Natural killer cell treated with Interleukin-12 subunit alpha and Interleukin-12 subunit beta and Interleukin-15 and Interleukin-18, amount 100 ng/mL, for 72 hours (primary cell): ENCODE results near the gene RBM20. TPM values are rescaled to one million over a fixed set of nuclear protein-coding genes. Genes with fewer than 3 reads are reported as not detected.
"Not testable (repeated sequence)": the region's sequence is repeated elsewhere in the genome, so short reads cannot be mapped to it uniquely, and the experiment has no call there.

Experiments used
- ATAC-seq, 2 donors: fragments of 150-1000 bp; cut with Tn5 transposase in 1 of 2; sonication (Bioruptor Pico), chemical (Tn5 transposase) in 1 of 2; 2 replicates each; pipeline ENCODE4 v1.10.0; 2021
- DNase-seq: peaks from one replicate; pipeline ENCODE4 v3.0.0; 2022; ENCODE audit warnings: low spot score
- H3K27ac Mint-ChIP-seq, 2 donors: 1 replicate in 1 of 2; 2 replicates in 1 of 2; pipeline ENCODE4 v1.8.0; 2022; ENCODE audit warnings: mixed read lengths in 2 of 2, mild to moderate bottlenecking in 1 of 2, moderate library complexity in 1 of 2
- H3K27me3 Mint-ChIP-seq, 2 donors: 1 replicate in 1 of 2; 2 replicates in 1 of 2; pipeline ENCODE4 v1.8.0; 2022; ENCODE audit warnings: mixed read lengths in 2 of 2
- H3K36me3 Mint-ChIP-seq: one replicate; pipeline ENCODE4 v1.8.0; 2022; ENCODE audit warnings: mixed read lengths
- H3K4me1 Mint-ChIP-seq, 2 donors: 1 replicate in 1 of 2; 2 replicates in 1 of 2; pipeline ENCODE4 v1.8.0; 2022; ENCODE audit warnings: low read depth in 2 of 2, mixed read lengths in 2 of 2, mild to moderate bottlenecking in 1 of 2
- H3K4me3 Mint-ChIP-seq: one replicate; pipeline ENCODE4 v1.8.0; 2022; ENCODE audit warnings: mixed read lengths
- H3K9me3 Mint-ChIP-seq: 2 replicates; pipeline ENCODE4 v1.8.0; 2022; ENCODE audit warnings: mixed read lengths
- total RNA-seq, 2 donors: library from RNA; stranded (reverse); gene quantifications; one replicate each; pipeline ENCODE4 v1.2.3, GENCODE V29; 2022

The RBM20 gene
- total RNA-seq = not detected

GRCh38 chr10:110643653-110644597, at the start of gene RBM20:
RBM20 (plus strand) TSS chr10:110644336; CDS start chr10:110644455, 119 bp downstream.
- ATAC-seq (peak; percentile 62), DNase-seq (no peak)
- Mint-ChIP-seq H3K4me1 (peaks cover 11 to 18% of the 10 kb centered on the region in 2 donors), H3K9me3 (no peaks in the 10 kb centered on the region), H3K27me3 (peaks cover 32 to 65% of the 10 kb centered on the region in 2 donors), H3K27ac (no peak within 1 kb of the TSS), H3K36me3 (no peaks in the 10 kb centered on the region), H3K4me3 (peak within 1 kb of the TSS; percentile 77)

- peak overlapping the region in 1 of 2 donors; percentile 6 for H3K27ac Mint-ChIP-seq
- no peak for DNase-seq
- H3K4me1 Mint-ChIP-seq = no peaks in the 10 kb centered on the region
- no peaks in the 10 kb centered on the region for H3K9me3 Mint-ChIP-seq
- H3K4me3 Mint-ChIP-seq = no peak overlapping the region
- peaks cover 19% of the 10 kb centered on the region for H3K36me3 Mint-ChIP-seq
- no peaks in the 10 kb centered on the region for H3K27me3 Mint-ChIP-seq
- no peak for ATAC-seq
These were observed 46.7 kb upstream of the RBM20 start for GRCh38 chr10:110597476-110597875.

- Mint-ChIP-seq H3K27ac (no peak overlapping the region), H3K36me3 (peaks cover 31% of the 10 kb centered on the region), H3K4me1 (no peaks in the 10 kb centered on the region), H3K27me3 (no peaks in the 10 kb centered on the region), H3K4me3 (no peak overlapping the region), H3K9me3 (no peaks in the 10 kb centered on the region)
- no peak for ATAC-seq
- DNase-seq = no peak
These were observed 43.5 kb upstream of the RBM20 start for GRCh38 chr10:110600487-110601101.

GRCh38 chr10:110601581-110601980, 42.6 kb upstream of the RBM20 start:
- Mint-ChIP-seq H3K4me3 (no peak overlapping the region), H3K27ac (no peak overlapping the region), H3K27me3 (no peaks in the 10 kb centered on the region), H3K4me1 (no peaks in the 10 kb centered on the region), H3K36me3 (peaks cover 25% of the 10 kb centered on the region), H3K9me3 (no peaks in the 10 kb centered on the region)
- no peak for ATAC-seq
- DNase-seq = no peak

- Mint-ChIP-seq H3K27me3 (no peaks in the 10 kb centered on the region), H3K9me3 (no peaks in the 10 kb centered on the region), H3K4me1 (peaks cover 0 to 4% of the 10 kb centered on the region in 2 donors), H3K27ac (no peak overlapping the region), H3K36me3 (peaks cover 13% of the 10 kb centered on the region), H3K4me3 (no peak overlapping the region)
- DNase-seq (no peak), ATAC-seq (no peak)
These were observed 36.0 kb upstream of the RBM20 start for GRCh38 chr10:110608087-110608486.

GRCh38 chr10:110609605-110610004, 34.5 kb upstream of the RBM20 start:
- no peak overlapping the region for H3K4me3 Mint-ChIP-seq
- H3K36me3 Mint-ChIP-seq = peaks cover 5% of the 10 kb centered on the region
- peaks cover 0 to 4% of the 10 kb centered on the region in 2 donors for H3K4me1 Mint-ChIP-seq
- ATAC-seq (no peak), DNase-seq (no peak)
- H3K9me3 Mint-ChIP-seq = no peaks in the 10 kb centered on the region
- peaks cover 0 to 3% of the 10 kb centered on the region in 2 donors for H3K27me3 Mint-ChIP-seq
- H3K27ac Mint-ChIP-seq = no peak overlapping the region

- Mint-ChIP-seq H3K4me1 (peaks cover 0 to 4% of the 10 kb centered on the region in 2 donors), H3K27me3 (peaks cover 0 to 3% of the 10 kb centered on the region in 2 donors), H3K36me3 (no peaks in the 10 kb centered on the region), H3K27ac (no peak overlapping the region), H3K4me3 (no peak overlapping the region), H3K9me3 (no peaks in the 10 kb centered on the region)
- DNase-seq (no peak), ATAC-seq (peak; percentile 35 to 61)
These were observed 33.8 kb upstream of the RBM20 start for GRCh38 chr10:110610308-110610774.

GRCh38 chr10:110610781-110611180, 33.4 kb upstream of the RBM20 start:
- not testable (repeated sequence) for H3K9me3 Mint-ChIP-seq, H3K27ac Mint-ChIP-seq, H3K36me3 Mint-ChIP-seq, ATAC-seq, H3K4me1 Mint-ChIP-seq, DNase-seq, H3K27me3 Mint-ChIP-seq, H3K4me3 Mint-ChIP-seq

- ATAC-seq (no peak), DNase-seq (no peak)
- peaks cover 0 to 4% of the 10 kb centered on the region in 2 donors for H3K4me1 Mint-ChIP-seq
- H3K4me3 Mint-ChIP-seq = no peak overlapping the region
- H3K27ac Mint-ChIP-seq = no peak overlapping the region
- no peaks in the 10 kb centered on the region for H3K9me3 Mint-ChIP-seq
- H3K27me3 Mint-ChIP-seq = peaks cover 0 to 3% of the 10 kb centered on the region in 2 donors
- H3K36me3 Mint-ChIP-seq = no peaks in the 10 kb centered on the region
These were observed 32.0 kb upstream of the RBM20 start for GRCh38 chr10:110612087-110612486.

- H3K4me3 Mint-ChIP-seq = no peak overlapping the region
- peaks cover 3 to 4% of the 10 kb centered on the region in 2 donors for H3K4me1 Mint-ChIP-seq
- no peak for DNase-seq
- peaks cover 0 to 3% of the 10 kb centered on the region in 2 donors for H3K27me3 Mint-ChIP-seq
- no peak overlapping the region for H3K27ac Mint-ChIP-seq
- ATAC-seq = no peak
- H3K36me3 Mint-ChIP-seq = no peaks in the 10 kb centered on the region
- H3K9me3 Mint-ChIP-seq = no peaks in the 10 kb centered on the region
These were observed 31.5 kb upstream of the RBM20 start for GRCh38 chr10:110612629-110613028.

- Mint-ChIP-seq H3K27ac (no peak overlapping the region), H3K4me1 (peaks cover 4 to 8% of the 10 kb centered on the region in 2 donors), H3K36me3 (no peaks in the 10 kb centered on the region), H3K27me3 (peaks cover 0 to 3% of the 10 kb centered on the region in 2 donors), H3K4me3 (no peak overlapping the region), H3K9me3 (no peaks in the 10 kb centered on the region)
- ATAC-seq (no peak), DNase-seq (no peak)
These were observed 30.7 kb upstream of the RBM20 start for GRCh38 chr10:110613341-110613995.

GRCh38 chr10:110613996-110614495, 30.1 kb upstream of the RBM20 start:
- Mint-ChIP-seq H3K27ac (no peak overlapping the region), H3K4me3 (no peak overlapping the region), H3K9me3 (no peaks in the 10 kb centered on the region), H3K36me3 (no peaks in the 10 kb centered on the region), H3K27me3 (peaks cover 0 to 3% of the 10 kb centered on the region in 2 donors), H3K4me1 (peaks cover 4 to 10% of the 10 kb centered on the region in 2 donors)
- DNase-seq = no peak
- peak in 1 of 2 donors; percentile 85 for ATAC-seq

GRCh38 chr10:110615057-110615747, 28.9 kb upstream of the RBM20 start:
- H3K36me3 Mint-ChIP-seq = no peaks in the 10 kb centered on the region
- H3K4me1 Mint-ChIP-seq = peaks cover 4 to 10% of the 10 kb centered on the region in 2 donors
- no peaks in the 10 kb centered on the region for H3K9me3 Mint-ChIP-seq
- peaks cover 0 to 3% of the 10 kb centered on the region in 2 donors for H3K27me3 Mint-ChIP-seq
- no peak overlapping the region for H3K27ac Mint-ChIP-seq
- DNase-seq (no peak), ATAC-seq (no peak)
- no peak overlapping the region for H3K4me3 Mint-ChIP-seq
